HG02642 (cell line): ENCODE data around the gene CYP4X1.
"Not testable (repeated sequence)": the region's sequence is repeated elsewhere in the genome, so short reads cannot be mapped to it uniquely, and the experiment has no call there.

Source experiments
- ATAC-seq: cut with Tn5 transposase; IDR thresholded peaks from one replicate; pipeline ENCODE4 v1.9.1; 2021; ENCODE audit warnings: mild to moderate bottlenecking; ENCODE audit not compliant: unreplicated experiment, poor library complexity

The CYP4X1 gene

GRCh38 chr1:47023268-47024140 lies at the start of gene CYP4X1:
CYP4X1 (plus strand) TSS chr1:47023669; CDS start chr1:47023818, 149 bp downstream.
- no peak for ATAC-seq

- no peak for ATAC-seq
These were observed 40.2 kb upstream of the CYP4X1 start for GRCh38 chr1:46983166-46983829.

GRCh38 chr1:46983830-46984586 lies 39.5 kb upstream of the CYP4X1 start:
- no peak for ATAC-seq

- ATAC-seq = not testable (repeated sequence)
These were observed 32.9 kb upstream of the CYP4X1 start for GRCh38 chr1:46990541-46990940.

- no peak for ATAC-seq
These were observed 32.2 kb upstream of the CYP4X1 start for GRCh38 chr1:46991083-46991923.

GRCh38 chr1:46996659-46997281 lies 26.7 kb upstream of the CYP4X1 start:
- ATAC-seq = no peak

- no peak for ATAC-seq
These were observed 21.3 kb upstream of the CYP4X1 start for GRCh38 chr1:47002211-47002610.

- ATAC-seq = no peak
These were observed 19.5 kb upstream of the CYP4X1 start for GRCh38 chr1:47003896-47004403.

- ATAC-seq = not testable (repeated sequence)
These were observed 17.0 kb upstream of the CYP4X1 start for GRCh38 chr1:47006437-47006836.

GRCh38 chr1:47013293-47013692 lies 10.2 kb upstream of the CYP4X1 start:
- no peak for ATAC-seq

GRCh38 chr1:47021070-47021469 lies 2.4 kb upstream of the CYP4X1 start:
- no peak for ATAC-seq

- ATAC-seq = no peak
These were observed 802 bp downstream of the CYP4X1 start for GRCh38 chr1:47024141-47024801.

- no peak for ATAC-seq
These were observed 6.8 kb downstream of the CYP4X1 start for GRCh38 chr1:47030170-47030805.

GRCh38 chr1:47031059-47031458 lies 7.6 kb downstream of the CYP4X1 start:
- no peak for ATAC-seq

GRCh38 chr1:47031585-47031984 lies 8.1 kb downstream of the CYP4X1 start:
- no peak for ATAC-seq

GRCh38 chr1:47036764-47037163 lies 13.3 kb downstream of the CYP4X1 start:
- no peak for ATAC-seq

GRCh38 chr1:47059376-47059775 lies 35.9 kb downstream of the CYP4X1 start:
- ATAC-seq = no peak

GRCh38 chr1:47067097-47067594 lies 43.7 kb downstream of the CYP4X1 start, which contains the start of gene CYP4Z1:
CYP4Z1 (plus strand) TSS chr1:47067231; CDS start chr1:47067491, 260 bp downstream.
- no peak for ATAC-seq
